Measurements from ENCODE around the gene NFS1.

GRCh38 chr20:35730583-35731468 lies 31.7 kb upstream of the NFS1 start:
- TF ChIP-seq CTCF (conservative IDR thresholded peaks at IDR 0.05; ENCODE audit: low read length) (no peak), EZH2phosphoT487 (IDR thresholded peaks at IDR 0.05; ENCODE audit: borderline replicate concordance, low read depth, low read length) (no peak)

All from OCI-LY7 (cell line).